ENCODE measurements around the gene SDR42E1. TPM values are rescaled to one million over a fixed set of nuclear protein-coding genes. Genes with fewer than 3 reads are reported as not detected.

Gene SDR42E1
- total and polyA plus RNA-seq, 9 of the 15 experiments (the other 6 are each of a cell fraction or from before 2014, with no cell fraction given): 0.13 to 1.3 (median 0.42) TPM

GRCh38 chr16:81956213-81956948, 54.9 kb downstream of the SDR42E1 start:
- no peaks in the 10 kb centered on the region for H3K9me1 ChIP-seq (ENCODE audit: control insufficient read depth, insufficient read depth, low read length)
- in situ Hi-C loops (cut with MboI): no loop called here
- no peaks in the 10 kb centered on the region for H3K4me1 ChIP-seq (replicated peaks in 1 of 2; ENCODE audit: control insufficient read depth in 2 of 2, insufficient read depth in 2 of 2, low read length in 2 of 2)
- no peaks in the 10 kb centered on the region for H3K36me3 ChIP-seq (ENCODE audit: control insufficient read depth, insufficient read depth, low read length)
- H3K27ac ChIP-seq (ENCODE audit: extremely low read depth, low read depth, low read length): no peak overlapping the region
- H3K9me3 ChIP-seq (replicated peaks; ENCODE audit: control insufficient read depth, insufficient read depth, low read depth, low read length): no peaks in the 10 kb centered on the region
- H3K4me3 ChIP-seq: no peak overlapping the region
- H3K9ac ChIP-seq (ENCODE audit: insufficient read depth in 1 of 2, low read depth in 2 of 2, low read length in 2 of 2): no peak overlapping the region
- FAIRE-seq (no peak), ATAC-seq (no peak), DNase-seq (ENCODE audit: extremely low read depth in 1 of 4, low spot score in 3 of 4) (no peak)
- H3K79me2 ChIP-seq (ENCODE audit: control insufficient read depth, insufficient read depth, low read length): no peaks in the 10 kb centered on the region
- TF ChIP-seq ZNF780A (CRISPR knock-in tag; IDR thresholded peaks at IDR 0.05): no peak
- TF ChIP-seq CEBPB (tag; IDR thresholded peaks at IDR 0.05): peak; percentile 62; the same call in 1 of the 2 replicates
- TF ChIP-seq XRCC3 (IDR thresholded peaks at IDR 0.05): no peak
- no peak overlapping the region for H3K4me2 ChIP-seq (ENCODE audit: insufficient read depth, low read length)
- H4K20me1 ChIP-seq (replicated peaks; ENCODE audit: control insufficient read depth, insufficient read depth, low read length): no peaks in the 10 kb centered on the region
- H2AFZ ChIP-seq (ENCODE audit: low read depth, low read length): no peak overlapping the region
- no TSS peak for BruUV-seq (replicated peaks)
- intact Hi-C loops (cut with micrococcal nuclease): no loop called here
- H3K27me3 ChIP-seq (ENCODE audit: control insufficient read depth in 2 of 2, insufficient read depth in 2 of 2, low read length in 2 of 2): no peaks in the 10 kb centered on the region
- CTCF ChIA-PET (ENCODE audit: low intra/inter-chr PET ratio): no interaction called here
- POLR2A ChIA-PET: interaction anchor here (0.7 kb wide), 1 partner anchor 840 kb away, joined by 5 read pairs; no protein-coding TSS in a partner anchor
- 3% methylated on average over 9 of the region's 9 CpGs for WGBS (ENCODE audit: insufficient coverage, low coverage, missing lambda C conversion rate)

DNA sequence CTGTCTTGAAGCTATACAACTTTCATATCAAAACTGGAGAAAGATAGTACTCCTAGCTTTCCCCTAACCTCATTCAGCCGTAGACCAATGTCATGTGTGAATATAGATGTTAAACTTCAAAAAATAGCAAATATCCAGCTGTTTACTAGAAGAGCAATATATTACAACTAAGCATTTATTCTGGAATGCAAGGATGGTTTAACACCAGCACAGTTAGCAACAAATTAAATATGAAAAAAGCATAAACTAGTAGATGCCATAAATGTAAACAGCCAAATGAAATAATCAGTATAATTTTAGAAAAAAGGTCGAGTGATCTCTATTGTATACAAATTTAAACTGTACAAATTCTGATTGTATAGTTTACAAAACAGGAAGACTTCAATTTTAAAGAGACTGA, 59.7 kb downstream of the SDR42E1 start:
- Histone ChIP-seq H2AFZ (ENCODE audit: low read depth, low read length) (no peak overlapping the region), H3K9me1 (ENCODE audit: control insufficient read depth, insufficient read depth, low read length) (no peaks in the 10 kb centered on the region), H3K27me3 (ENCODE audit: control insufficient read depth in 2 of 2, insufficient read depth in 2 of 2, low read length in 2 of 2) (peaks cover 3 to 8% of the 10 kb centered on the region in 2 experiments; a peak in 2 of 5 replicates), H3K4me1 (replicated peaks in 1 of 2; ENCODE audit: control insufficient read depth in 2 of 2, insufficient read depth in 2 of 2, low read length in 2 of 2) (no peaks in the 10 kb centered on the region), H3K27ac (ENCODE audit: extremely low read depth, low read depth, low read length) (no peak overlapping the region), H3K9me3 (replicated peaks; ENCODE audit: control insufficient read depth, insufficient read depth, low read depth, low read length) (no peaks in the 10 kb centered on the region), H4K20me1 (replicated peaks; ENCODE audit: control insufficient read depth, insufficient read depth, low read length) (no peaks in the 10 kb centered on the region), H3K4me2 (ENCODE audit: insufficient read depth, low read length) (no peak overlapping the region), H3K9ac (ENCODE audit: insufficient read depth in 1 of 2, low read depth in 2 of 2, low read length in 2 of 2) (no peak overlapping the region), H3K79me2 (ENCODE audit: control insufficient read depth, insufficient read depth, low read length) (no peaks in the 10 kb centered on the region), H3K36me3 (ENCODE audit: control insufficient read depth, insufficient read depth, low read length) (no peaks in the 10 kb centered on the region), H3K4me3 (no peak overlapping the region)
- 2% methylated on average over 2 of the region's 2 CpGs for WGBS (ENCODE audit: insufficient coverage, low coverage, missing lambda C conversion rate)
- intact Hi-C loops (cut with micrococcal nuclease): no loop called here
- CTCF ChIA-PET (ENCODE audit: low intra/inter-chr PET ratio): no interaction called here
- TF ChIP-seq ZNF324 (CRISPR knock-in tag; IDR thresholded peaks at IDR 0.05) (peak; percentile 94), ZNF184 (CRISPR knock-in tag; IDR thresholded peaks at IDR 0.05) (no peak), NFYB (IDR thresholded peaks at IDR 0.05; ENCODE audit: extremely low read depth, insufficient read length) (no peak), SPI1 (IDR thresholded peaks at IDR 0.05; ENCODE audit: borderline replicate concordance, low read depth, low read length) (no peak), SIN3A (IDR thresholded peaks at IDR 0.05; ENCODE audit: borderline replicate concordance in 2 of 2, control insufficient read depth in 1 of 2, low read depth in 2 of 2, low read length in 2 of 2) (no peak)
- TF ChIP-seq, protein P1, sequence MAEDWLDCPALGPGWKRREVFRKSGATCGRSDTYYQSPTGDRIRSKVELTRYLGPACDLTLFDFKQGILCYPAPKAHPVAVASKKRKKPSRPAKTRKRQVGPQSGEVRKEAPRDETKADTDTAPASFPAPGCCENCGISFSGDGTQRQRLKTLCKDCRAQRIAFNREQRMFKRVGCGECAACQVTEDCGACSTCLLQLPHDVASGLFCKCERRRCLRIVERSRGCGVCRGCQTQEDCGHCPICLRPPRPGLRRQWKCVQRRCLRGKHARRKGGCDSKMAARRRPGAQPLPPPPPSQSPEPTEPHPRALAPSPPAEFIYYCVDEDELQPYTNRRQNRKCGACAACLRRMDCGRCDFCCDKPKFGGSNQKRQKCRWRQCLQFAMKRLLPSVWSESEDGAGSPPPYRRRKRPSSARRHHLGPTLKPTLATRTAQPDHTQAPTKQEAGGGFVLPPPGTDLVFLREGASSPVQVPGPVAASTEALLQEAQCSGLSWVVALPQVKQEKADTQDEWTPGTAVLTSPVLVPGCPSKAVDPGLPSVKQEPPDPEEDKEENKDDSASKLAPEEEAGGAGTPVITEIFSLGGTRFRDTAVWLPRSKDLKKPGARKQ (CRISPR knock-in tag; IDR thresholded peaks at IDR 0.05): no peak
- no peak for FAIRE-seq
- POLR2A ChIA-PET: no interaction called here
- no TSS peak for BruUV-seq (replicated peaks)
- no peak for DNase-seq (ENCODE audit: extremely low read depth in 1 of 4, low spot score in 3 of 4)
- ATAC-seq: no peak
- in situ Hi-C loops (cut with MboI): no loop called here
